HCT116 (cell line): ENCODE measurements around the gene MDFI. TPM values are rescaled to one million over a fixed set of nuclear protein-coding genes. Genes with fewer than 3 reads are reported as not detected.

ENCODE experiments used
- ATAC-seq: fragments of 200-7000 bp; cut with Tn5 transposase; 2 replicates; pipeline ENCODE4 v1.9.1; 2020; ENCODE audit warnings: mild to moderate bottlenecking, moderate library complexity
- BruUV-seq: library from RNA; stranded (reverse); fragments of 400-500 nt; replicated peaks from 2 replicates; lab custom pipeline; 2021; lab: Mats Ljungman, UMichigan
- CTCF ChIA-PET: fragments of 300-600 bp; sonication (Branson Sonifier 250); formaldehyde crosslinking; loops from one replicate; lab custom pipeline; 2021; ENCODE audit warnings: antibody characterized with exemption; lab: Charles Lee
- POLR2A ChIA-PET: fragments of 300-600, 350-600 bp; sonication (Branson Sonifier 250); formaldehyde crosslinking; loops from one replicate; lab custom pipeline; 2021; ENCODE audit warnings: antibody characterized with exemption; lab: Charles Lee
- RAD21 ChIA-PET, 2 experiments: fragments of 300-600 bp; sonication (Branson Sonifier 250); formaldehyde crosslinking; loops; one replicate each; lab custom pipeline; 2023; ENCODE audit warnings: low total read pairs in 2 of 2; ENCODE audit not compliant: uncharacterized antibody in 2 of 2, unreplicated experiment in 2 of 2, low non-redundant PET in 1 of 2; lab: Charles Lee
- DNase-seq: peaks from one replicate; pipeline ENCODE4 v3.0.0-alpha.2; 2010; ENCODE audit warnings: low read depth, low spot score
- H2AFZ ChIP-seq: fragments of 200-600 bp; shearing (Covaris generic), sonication (generic); 2 replicates; pipeline ENCODE4 v1.6.1; 2017; ENCODE audit warnings: low read depth, mixed run types, mixed read lengths, antibody characterized with exemption, low read length; ENCODE audit not compliant: poor library complexity, severe bottlenecking
- H3K27ac ChIP-seq: 2 replicates; pipeline ENCODE4 v1.5.1; 2012; ENCODE audit warnings: low read depth, low read length
- H3K27me3 ChIP-seq: fragments of 200-600 bp; sonication (generic); 2 replicates; pipeline ENCODE4 v1.6.1; 2016; ENCODE audit warnings: mixed run types, low read length, mixed read lengths; ENCODE audit not compliant: insufficient read depth
- H3K36me3 ChIP-seq, 2 experiments: fragments of 200-500 bp in 1 of 2; fragments of 200-600 bp in 1 of 2; sonication (Bioruptor generic) in 1 of 2; sonication (generic) in 1 of 2; 2 replicates each; pipeline versions ENCODE4 v1.5.1 to v1.6.1; 2014 to 2016; ENCODE audit warnings: low read length in 2 of 2, inconsistent platforms in 1 of 2, mixed read lengths in 1 of 2, mixed run types in 1 of 2; ENCODE audit not compliant: insufficient read depth in 2 of 2, control insufficient read depth in 1 of 2
- H3K4me1 ChIP-seq, 2 experiments: fragments of 200-600 bp in 1 of 2; sonication (generic) in 1 of 2; 2 replicates each; pipeline versions ENCODE4 v1.5.1 to v1.6.1; 2012 to 2017; ENCODE audit warnings: low read length in 2 of 2, inconsistent platforms in 1 of 2, mild to moderate bottlenecking in 1 of 2, mixed read lengths in 1 of 2, mixed run types in 1 of 2, moderate library complexity in 1 of 2; ENCODE audit not compliant: insufficient read depth in 2 of 2, control insufficient read depth in 1 of 2
- H3K4me2 ChIP-seq: fragments of 200-600 bp; sonication (generic); 2 replicates; pipeline ENCODE4 v1.6.1; 2017; ENCODE audit warnings: mixed run types, low read length, mixed read lengths
- H3K4me3 ChIP-seq, 2 experiments: fragments of 200-600 bp in 1 of 2; sonication (generic) in 1 of 2; replicated peaks in 1 of 2; 2 replicates each; pipeline ENCODE4 v1.5.1; 2011 to 2016; ENCODE audit warnings: low read length in 2 of 2, control low read depth in 1 of 2, low read depth in 1 of 2, mild to moderate bottlenecking in 1 of 2, mixed read lengths in 1 of 2, mixed run types in 1 of 2
- H3K79me2 ChIP-seq: fragments of 200-600 bp; sonication (generic); 2 replicates; pipeline ENCODE4 v1.6.1; 2017; ENCODE audit warnings: mild to moderate bottlenecking, mixed run types, low read length, moderate library complexity, mixed read lengths; ENCODE audit not compliant: insufficient read depth
- H3K9ac ChIP-seq: fragments of 200-600 bp; sonication (generic); 2 replicates; pipeline ENCODE4 v1.6.1; 2016; ENCODE audit warnings: low read length, mixed read lengths
- H3K9me2 ChIP-seq: fragments of 200-600 bp; sonication (generic), shearing (Covaris generic); 2 replicates; pipeline ENCODE4 v1.6.1; 2017; ENCODE audit warnings: mixed run types, mild to moderate bottlenecking, moderate library complexity; ENCODE audit not compliant: insufficient read depth
- H3K9me3 ChIP-seq, 2 experiments: fragments of 200-500 bp in 1 of 2; fragments of 200-600 bp in 1 of 2; sonication (Bioruptor generic) in 1 of 2; sonication (generic) in 1 of 2; 2 replicates each; pipeline ENCODE4 v1.6.1; 2014 to 2017; ENCODE audit warnings: low read length in 2 of 2, mixed read lengths in 2 of 2, inconsistent platforms in 1 of 2, low read depth in 1 of 2, mild to moderate bottlenecking in 1 of 2, mixed run types in 1 of 2, moderate library complexity in 1 of 2; ENCODE audit not compliant: control insufficient read depth in 1 of 2, insufficient read depth in 1 of 2
- H4K20me1 ChIP-seq: fragments of 200-600 bp; sonication (generic), shearing (Covaris generic); 2 replicates; pipeline ENCODE4 v1.6.1; 2017; ENCODE audit warnings: mixed run types, mild to moderate bottlenecking, moderate library complexity; ENCODE audit not compliant: insufficient read depth
- CEBPB ChIP-seq: IDR thresholded peaks from 2 replicates; pipeline ENCODE4 v1.6.1; 2012; ENCODE audit warnings: low read depth
- EGR1 ChIP-seq: IDR thresholded peaks from 2 replicates; pipeline ENCODE4 v1.6.1; 2012; ENCODE audit warnings: low read depth
- ELF1 ChIP-seq: IDR thresholded peaks from 2 replicates; pipeline ENCODE4 v1.6.1; 2012; ENCODE audit warnings: low read depth, borderline replicate concordance
- EZH2 ChIP-seq: fragments of 200-600 bp; sonication (generic); IDR thresholded peaks from 2 replicates; pipeline ENCODE4 v1.6.1; 2017; ENCODE audit warnings: antibody characterized with exemption, mixed run types
- FOSL1 ChIP-seq: IDR thresholded peaks from 2 replicates; pipeline ENCODE4 v1.6.1; 2012; ENCODE audit warnings: low read depth
- POLR2A ChIP-seq: IDR thresholded peaks from 2 replicates; pipeline ENCODE4 v1.7.0; 2011; ENCODE audit warnings: borderline replicate concordance; ENCODE audit not compliant: insufficient read depth, insufficient read length; ENCODE audit errors: extremely low read depth
- POLR2AphosphoS5 ChIP-seq: IDR thresholded peaks from 2 replicates; pipeline ENCODE4 v1.6.1; 2011; ENCODE audit warnings: mild to moderate bottlenecking, low read depth, low read length, moderate library complexity
- RAD21 ChIP-seq: IDR thresholded peaks from 2 replicates; pipeline ENCODE4 v1.6.1; 2012; ENCODE audit warnings: low read depth, mild to moderate bottlenecking
- SIN3A ChIP-seq: IDR thresholded peaks from 2 replicates; pipeline ENCODE4 v1.6.1; 2012; ENCODE audit warnings: low read depth
- SP1 ChIP-seq: IDR thresholded peaks from 2 replicates; pipeline ENCODE4 v1.6.1; 2012; ENCODE audit warnings: low read depth
- TCF7L2 ChIP-seq: IDR thresholded peaks from 2 replicates; pipeline ENCODE4 v1.7.0; 2011; ENCODE audit warnings: borderline replicate concordance, inconsistent platforms; ENCODE audit not compliant: insufficient read depth, insufficient read length; ENCODE audit errors: extremely low read depth
- YY1 ChIP-seq: IDR thresholded peaks from 2 replicates; pipeline ENCODE4 v1.6.1; 2011; ENCODE audit warnings: low read length, low read depth, moderate library complexity, mild to moderate bottlenecking; ENCODE audit not compliant: insufficient replicate concordance; ENCODE audit errors: extremely low read depth
- ZFX ChIP-seq: fragments of 450-650 bp; IDR thresholded peaks from 2 replicates; pipeline ENCODE4 v1.6.1; 2017
- ZNF274 ChIP-seq: fragments of 200-500 bp; sonication (Bioruptor generic); IDR thresholded peaks from 2 replicates; pipeline ENCODE4 v1.6.1; 2014; ENCODE audit warnings: mild to moderate bottlenecking, low read depth, low read length, inconsistent platforms
- intact Hi-C: fragments of 100-400 bp; cut with micrococcal nuclease; formaldehyde crosslinking; loops from 2 replicates; pipeline ENCODE4 v1.10.0; 2022
- total RNA-seq: library from RNA; stranded (reverse); gene quantifications from one replicate; pipeline ENCODE4 v1.2.1, GENCODE V29; 2021; ENCODE audit not compliant: unreplicated experiment
- TF ChIP-seq, protein P1 (sequence below): IDR thresholded peaks from 2 replicates; pipeline ENCODE4 v1.6.1; 2012
- TF ChIP-seq, protein P2 (sequence below), 3 experiments: fragments of 200-600 bp in 1 of 3; sonication (generic) in 1 of 3; IDR thresholded peaks in 2 of 3; conservative IDR thresholded peaks in 1 of 3; 2 replicates each; pipeline ENCODE4 v1.5.1; 2012 to 2017; ENCODE audit warnings: low read depth in 2 of 3, low read length in 2 of 3, antibody characterized with exemption in 1 of 3, borderline replicate concordance in 1 of 3, control low read depth in 1 of 3, mild to moderate bottlenecking in 1 of 3, mixed read lengths in 1 of 3, mixed run types in 1 of 3, moderate library complexity in 1 of 3; ENCODE audit not compliant: insufficient read depth in 1 of 3
- TF ChIP-seq, protein P3 (sequence below): IDR thresholded peaks from 2 replicates; pipeline ENCODE4 v1.6.1; 2012; ENCODE audit warnings: low read depth

MDFI gene
- total RNA-seq, 1 experiment from 2014 or later: 35.5 TPM

DNA sequence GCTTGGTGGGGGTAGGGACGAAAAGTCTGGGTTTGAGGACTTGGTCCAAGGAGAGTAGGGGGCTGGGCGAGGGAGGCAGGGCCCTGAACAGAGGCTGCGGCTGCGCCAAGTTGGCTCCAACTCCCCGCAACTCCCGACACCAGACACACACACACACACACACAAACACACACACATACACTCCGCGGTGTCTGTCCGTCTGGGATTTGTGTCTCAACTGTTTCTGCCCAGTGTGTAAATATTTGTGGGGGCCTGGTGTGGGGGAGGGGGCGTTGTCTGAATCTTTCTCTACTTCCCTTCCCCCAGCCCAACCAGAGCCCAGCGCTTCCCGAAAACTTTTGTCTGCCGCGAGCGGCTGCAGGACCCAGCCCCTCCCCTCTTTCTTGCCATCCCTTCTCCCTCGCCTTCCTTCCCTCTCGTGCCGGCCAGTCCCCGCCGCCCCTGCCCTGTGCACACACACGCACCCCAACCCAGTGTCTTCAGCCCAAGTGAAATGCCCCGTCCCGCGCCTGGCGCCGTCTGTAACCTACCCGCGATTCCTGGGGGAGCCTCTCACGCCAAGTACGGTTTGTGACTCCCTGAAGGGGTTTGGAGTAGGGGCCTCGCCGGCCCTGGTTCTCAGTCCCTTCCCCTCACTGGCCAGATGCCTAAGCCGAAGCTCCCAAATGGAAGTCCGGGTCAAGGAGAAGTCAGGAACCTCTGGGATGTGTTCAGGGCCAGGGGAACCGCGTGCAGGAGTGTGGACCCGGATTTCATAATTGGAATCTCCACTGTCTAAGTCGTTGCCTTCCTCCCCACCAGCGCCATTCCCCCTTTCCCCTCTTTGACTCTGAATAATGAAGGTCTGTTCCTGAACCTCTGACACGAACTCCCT lies 904 bp downstream of the MDFI start:
- no peak overlapping the region for H3K27ac ChIP-seq
- H3K4me2 ChIP-seq: no peak overlapping the region
- H2AFZ ChIP-seq: no peak overlapping the region
- TF ChIP-seq SIN3A (no peak), POLR2A (no peak), FOSL1 (no peak), CEBPB (no peak), ZFX (no peak), YY1 (no peak), POLR2AphosphoS5 (no peak), ELF1 (no peak), RAD21 (no peak), ZNF274 (no peak), SP1 (no peak), TCF7L2 (no peak), EZH2 (no peak), EGR1 (no peak)
- TF ChIP-seq, protein P1, sequence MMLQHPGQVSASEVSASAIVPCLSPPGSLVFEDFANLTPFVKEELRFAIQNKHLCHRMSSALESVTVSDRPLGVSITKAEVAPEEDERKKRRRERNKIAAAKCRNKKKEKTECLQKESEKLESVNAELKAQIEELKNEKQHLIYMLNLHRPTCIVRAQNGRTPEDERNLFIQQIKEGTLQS: no peak
- TF ChIP-seq, protein P2, sequence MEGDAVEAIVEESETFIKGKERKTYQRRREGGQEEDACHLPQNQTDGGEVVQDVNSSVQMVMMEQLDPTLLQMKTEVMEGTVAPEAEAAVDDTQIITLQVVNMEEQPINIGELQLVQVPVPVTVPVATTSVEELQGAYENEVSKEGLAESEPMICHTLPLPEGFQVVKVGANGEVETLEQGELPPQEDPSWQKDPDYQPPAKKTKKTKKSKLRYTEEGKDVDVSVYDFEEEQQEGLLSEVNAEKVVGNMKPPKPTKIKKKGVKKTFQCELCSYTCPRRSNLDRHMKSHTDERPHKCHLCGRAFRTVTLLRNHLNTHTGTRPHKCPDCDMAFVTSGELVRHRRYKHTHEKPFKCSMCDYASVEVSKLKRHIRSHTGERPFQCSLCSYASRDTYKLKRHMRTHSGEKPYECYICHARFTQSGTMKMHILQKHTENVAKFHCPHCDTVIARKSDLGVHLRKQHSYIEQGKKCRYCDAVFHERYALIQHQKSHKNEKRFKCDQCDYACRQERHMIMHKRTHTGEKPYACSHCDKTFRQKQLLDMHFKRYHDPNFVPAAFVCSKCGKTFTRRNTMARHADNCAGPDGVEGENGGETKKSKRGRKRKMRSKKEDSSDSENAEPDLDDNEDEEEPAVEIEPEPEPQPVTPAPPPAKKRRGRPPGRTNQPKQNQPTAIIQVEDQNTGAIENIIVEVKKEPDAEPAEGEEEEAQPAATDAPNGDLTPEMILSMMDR (IDR thresholded peaks at IDR 0.05 in 2 of 3, conservative IDR thresholded peaks at IDR 0.05 in 1 of 3; ENCODE audit: borderline replicate concordance in 1 of 3, insufficient read depth in 1 of 3, low read depth in 2 of 3, low read length in 2 of 3): no peak
- TF ChIP-seq, protein P3, sequence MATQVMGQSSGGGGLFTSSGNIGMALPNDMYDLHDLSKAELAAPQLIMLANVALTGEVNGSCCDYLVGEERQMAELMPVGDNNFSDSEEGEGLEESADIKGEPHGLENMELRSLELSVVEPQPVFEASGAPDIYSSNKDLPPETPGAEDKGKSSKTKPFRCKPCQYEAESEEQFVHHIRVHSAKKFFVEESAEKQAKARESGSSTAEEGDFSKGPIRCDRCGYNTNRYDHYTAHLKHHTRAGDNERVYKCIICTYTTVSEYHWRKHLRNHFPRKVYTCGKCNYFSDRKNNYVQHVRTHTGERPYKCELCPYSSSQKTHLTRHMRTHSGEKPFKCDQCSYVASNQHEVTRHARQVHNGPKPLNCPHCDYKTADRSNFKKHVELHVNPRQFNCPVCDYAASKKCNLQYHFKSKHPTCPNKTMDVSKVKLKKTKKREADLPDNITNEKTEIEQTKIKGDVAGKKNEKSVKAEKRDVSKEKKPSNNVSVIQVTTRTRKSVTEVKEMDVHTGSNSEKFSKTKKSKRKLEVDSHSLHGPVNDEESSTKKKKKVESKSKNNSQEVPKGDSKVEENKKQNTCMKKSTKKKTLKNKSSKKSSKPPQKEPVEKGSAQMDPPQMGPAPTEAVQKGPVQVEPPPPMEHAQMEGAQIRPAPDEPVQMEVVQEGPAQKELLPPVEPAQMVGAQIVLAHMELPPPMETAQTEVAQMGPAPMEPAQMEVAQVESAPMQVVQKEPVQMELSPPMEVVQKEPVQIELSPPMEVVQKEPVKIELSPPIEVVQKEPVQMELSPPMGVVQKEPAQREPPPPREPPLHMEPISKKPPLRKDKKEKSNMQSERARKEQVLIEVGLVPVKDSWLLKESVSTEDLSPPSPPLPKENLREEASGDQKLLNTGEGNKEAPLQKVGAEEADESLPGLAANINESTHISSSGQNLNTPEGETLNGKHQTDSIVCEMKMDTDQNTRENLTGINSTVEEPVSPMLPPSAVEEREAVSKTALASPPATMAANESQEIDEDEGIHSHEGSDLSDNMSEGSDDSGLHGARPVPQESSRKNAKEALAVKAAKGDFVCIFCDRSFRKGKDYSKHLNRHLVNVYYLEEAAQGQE: no peak
- CTCF ChIA-PET: no interaction called here
- RAD21 ChIA-PET: interaction anchor here in 1 of 2 experiments (0.5 kb wide), 1 partner anchor 42 kb away, joined by 3 read pairs; no protein-coding TSS in a partner anchor
- H3K36me3 ChIP-seq: no peaks in the 10 kb centered on the region
- peaks cover 24 to 33% of the 10 kb centered on the region in 2 experiments for H3K4me1 ChIP-seq
- ATAC-seq (no peak), DNase-seq (no peak)
- H3K4me3 ChIP-seq: no peak overlapping the region
- H3K9me3 ChIP-seq: no peaks in the 10 kb centered on the region
- TSS peak; percentile 8 for BruUV-seq
- no peak overlapping the region for H3K9ac ChIP-seq
- no peaks in the 10 kb centered on the region for H3K27me3 ChIP-seq
- POLR2A ChIA-PET: no interaction called here
- no peaks in the 10 kb centered on the region for H3K9me2 ChIP-seq
- peaks cover 10% of the 10 kb centered on the region; the same call in 1 of the 2 replicates for H3K79me2 ChIP-seq
- intact Hi-C loops: no loop called here
- no peaks in the 10 kb centered on the region for H4K20me1 ChIP-seq
